ENCODE measurements around the gene PCDHGC5. TPM values are rescaled to one million over a fixed set of nuclear protein-coding genes. Genes with fewer than 3 reads are reported as not detected.

PCDHGC5 gene
- total and polyA plus RNA-seq, 8 donors = 0.09 to 0.98 (median 0.63) TPM

DNA sequence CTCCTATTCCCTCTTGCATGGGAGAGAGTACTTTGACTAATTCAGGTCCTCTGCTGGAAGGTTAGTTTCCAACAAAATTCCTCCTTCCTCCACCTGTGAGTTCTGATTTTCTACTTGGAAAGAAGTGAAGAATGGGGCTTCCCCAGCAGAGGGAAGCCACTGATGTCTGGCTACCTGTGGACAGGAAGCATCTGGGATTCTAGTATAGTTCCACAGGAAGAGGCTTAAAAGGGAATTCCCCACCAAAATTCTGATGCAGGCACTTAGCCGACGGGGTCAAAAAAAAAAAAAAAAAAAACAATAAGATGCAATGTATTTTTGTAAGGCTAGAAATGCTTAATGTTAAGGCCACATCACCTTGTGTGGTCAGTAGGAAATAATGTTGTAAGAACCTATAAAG lies 33.4 kb downstream of the PCDHGC5 start:
- FAIRE-seq (no peak), ATAC-seq (no peak), DNase-seq (no peak)
- no peaks in the 10 kb centered on the region for H3K27me3 ChIP-seq
- H3K4me3 ChIP-seq = no peak overlapping the region
- peak overlapping the region in 2 of 4 donors; percentile 51 to 58 for H3K27ac ChIP-seq
- TF ChIP-seq, protein P1, sequence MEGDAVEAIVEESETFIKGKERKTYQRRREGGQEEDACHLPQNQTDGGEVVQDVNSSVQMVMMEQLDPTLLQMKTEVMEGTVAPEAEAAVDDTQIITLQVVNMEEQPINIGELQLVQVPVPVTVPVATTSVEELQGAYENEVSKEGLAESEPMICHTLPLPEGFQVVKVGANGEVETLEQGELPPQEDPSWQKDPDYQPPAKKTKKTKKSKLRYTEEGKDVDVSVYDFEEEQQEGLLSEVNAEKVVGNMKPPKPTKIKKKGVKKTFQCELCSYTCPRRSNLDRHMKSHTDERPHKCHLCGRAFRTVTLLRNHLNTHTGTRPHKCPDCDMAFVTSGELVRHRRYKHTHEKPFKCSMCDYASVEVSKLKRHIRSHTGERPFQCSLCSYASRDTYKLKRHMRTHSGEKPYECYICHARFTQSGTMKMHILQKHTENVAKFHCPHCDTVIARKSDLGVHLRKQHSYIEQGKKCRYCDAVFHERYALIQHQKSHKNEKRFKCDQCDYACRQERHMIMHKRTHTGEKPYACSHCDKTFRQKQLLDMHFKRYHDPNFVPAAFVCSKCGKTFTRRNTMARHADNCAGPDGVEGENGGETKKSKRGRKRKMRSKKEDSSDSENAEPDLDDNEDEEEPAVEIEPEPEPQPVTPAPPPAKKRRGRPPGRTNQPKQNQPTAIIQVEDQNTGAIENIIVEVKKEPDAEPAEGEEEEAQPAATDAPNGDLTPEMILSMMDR (IDR thresholded peaks at IDR 0.05) = no peak
- intact Hi-C loops (cut with DNase I) = loop anchor here in 1 of 3 donors (10.0 kb wide), 1 partner anchor 108 kb away; the partner anchor contains the start of genes PCDHGA10 and PCDHGB7
- peaks cover 0 to 5% (median 0%) of the 10 kb centered on the region in 3 donors for H3K36me3 ChIP-seq
- 71 to 76% methylated on average over 2 of the region's 2 CpGs for WGBS, 2 donors
- H3K4me1 ChIP-seq = peaks cover 5 to 26% (median 11%) of the 10 kb centered on the region in 3 donors
- no peaks in the 10 kb centered on the region for H3K9me3 ChIP-seq

DNA sequence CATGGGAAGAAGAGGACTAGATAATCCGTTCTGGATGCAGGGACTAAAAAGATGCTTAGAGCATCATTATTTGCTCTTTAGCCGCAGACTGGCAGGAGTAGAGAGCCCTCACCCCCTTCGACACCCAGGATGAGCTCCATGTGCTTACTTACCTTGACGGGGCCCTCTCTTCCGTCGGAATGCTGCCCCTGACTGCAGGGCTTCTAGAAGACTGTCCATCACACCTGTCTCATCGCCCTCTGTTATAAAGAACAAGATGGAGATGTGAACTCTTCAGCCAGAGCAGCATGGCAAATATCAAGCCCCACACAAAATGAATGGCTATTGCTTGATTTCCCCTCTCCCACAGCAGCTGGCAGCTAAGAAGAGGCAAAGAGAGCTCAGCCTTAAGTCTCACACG lies 35.1 kb downstream of the PCDHGC5 start:
- DNase-seq (no peak), ATAC-seq (no peak), FAIRE-seq (no peak)
- 89 to 90% methylated on average over 8 of the region's 8 CpGs for WGBS, 2 donors
- intact Hi-C loops (cut with DNase I) = loop anchor here in 1 of 3 donors (10.0 kb wide), 1 partner anchor 109 kb away; the partner anchor contains the start of genes PCDHGA10 and PCDHGB7
- peaks cover 15 to 39% (median 25%) of the 10 kb centered on the region in 3 donors for H3K4me1 ChIP-seq
- H3K36me3 ChIP-seq = peaks cover 0 to 5% (median 0%) of the 10 kb centered on the region in 3 donors
- no peaks in the 10 kb centered on the region for H3K9me3 ChIP-seq
- H3K27me3 ChIP-seq = no peaks in the 10 kb centered on the region
- no peak overlapping the region for H3K27ac ChIP-seq
- TF ChIP-seq, protein P1 (IDR thresholded peaks at IDR 0.05) = no peak
- H3K4me3 ChIP-seq = no peak overlapping the region

DNA sequence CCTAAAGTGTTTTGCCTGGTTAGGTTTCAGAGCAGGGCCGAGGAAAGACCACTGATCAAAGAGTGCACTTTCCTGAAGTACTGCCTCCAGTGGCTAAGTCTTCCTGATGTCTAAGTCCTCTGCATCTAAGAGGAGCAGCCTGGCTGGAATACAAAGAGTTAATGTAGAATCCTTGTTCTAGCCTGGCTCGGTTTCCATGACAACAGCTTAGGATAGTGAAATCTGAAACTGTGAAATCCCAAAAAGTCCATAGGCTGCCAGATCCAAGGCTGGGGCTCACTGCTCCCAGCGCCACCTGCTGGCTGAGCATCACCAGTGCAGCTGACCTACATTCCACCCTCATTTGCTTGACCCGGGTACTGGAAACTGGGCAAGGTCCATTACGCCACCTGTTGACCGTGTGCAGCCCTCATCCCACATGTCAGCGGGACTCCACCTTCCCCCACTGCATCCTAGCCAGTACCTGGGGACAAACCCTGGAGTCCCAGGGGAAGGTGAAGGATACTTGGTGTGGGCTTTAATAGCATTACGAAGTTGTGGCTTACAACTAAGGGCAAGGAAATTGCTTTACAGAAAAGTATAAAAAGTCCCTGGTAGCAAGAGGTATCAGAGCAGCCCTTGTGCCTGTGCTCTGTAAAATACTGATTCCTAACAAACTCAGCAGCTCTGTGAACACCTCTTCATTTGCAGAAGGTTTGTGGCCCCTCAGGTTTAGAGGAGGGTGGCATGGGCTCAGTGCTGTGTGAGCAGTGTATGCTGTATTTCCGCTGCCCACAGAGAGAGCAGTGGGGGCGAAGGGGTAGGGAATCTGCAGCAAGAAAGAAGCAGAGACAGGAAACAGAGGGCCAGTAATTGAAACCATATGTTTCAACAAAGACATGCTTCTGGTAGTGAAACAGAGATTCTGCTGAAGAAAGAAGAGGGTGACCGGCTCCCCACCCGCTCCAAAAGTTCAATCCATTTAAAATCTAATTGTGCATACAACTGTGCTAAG lies 36.0 kb downstream of the PCDHGC5 start:
- DNase-seq (peak; percentile 82 to 89 (median 84)), FAIRE-seq (no peak), ATAC-seq (peak; percentile 76 to 90 (median 86))
- intact Hi-C loops (cut with DNase I) = loop anchor here in 1 of 3 donors (10.0 kb wide), 1 partner anchor 110 kb away; the partner anchor contains the start of genes PCDHGA10 and PCDHGB7
- H3K27me3 ChIP-seq = no peaks in the 10 kb centered on the region
- peaks cover 0 to 5% (median 0%) of the 10 kb centered on the region in 3 donors for H3K36me3 ChIP-seq
- peak overlapping the region in 2 of 4 donors; percentile 48 to 65 for H3K27ac ChIP-seq
- H3K4me1 ChIP-seq = peaks cover 23 to 43% (median 31%) of the 10 kb centered on the region in 3 donors
- no peak overlapping the region for H3K4me3 ChIP-seq
- TF ChIP-seq, protein P1 (IDR thresholded peaks at IDR 0.05) = peak; percentile 96 to 98 (median 98)
- WGBS, 2 donors = 42 to 45% methylated on average over 12 of the region's 12 CpGs
- no peaks in the 10 kb centered on the region for H3K9me3 ChIP-seq

DNA sequence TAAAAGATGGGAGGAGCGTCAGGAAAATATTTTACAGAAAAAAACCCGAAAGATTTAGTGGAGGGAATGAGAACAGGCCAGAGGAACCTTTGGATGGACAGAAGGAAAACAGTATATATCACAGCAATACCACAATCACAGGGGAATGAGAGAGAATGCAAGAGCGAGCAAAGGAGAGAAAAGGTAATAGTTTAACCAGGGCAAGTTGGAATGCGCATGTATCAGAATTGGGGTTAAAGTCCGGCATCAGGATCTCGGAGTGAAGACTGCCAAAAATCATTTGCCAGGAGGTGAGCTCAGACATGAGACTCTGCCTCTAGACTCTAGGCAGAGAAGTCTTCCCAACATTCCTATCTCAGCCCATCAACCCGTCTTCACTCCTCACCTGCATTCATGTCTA lies 36.8 kb downstream of the PCDHGC5 start:
- peaks cover 23 to 43% (median 31%) of the 10 kb centered on the region in 3 donors for H3K4me1 ChIP-seq
- peaks cover 0 to 5% (median 0%) of the 10 kb centered on the region in 3 donors for H3K36me3 ChIP-seq
- no peaks in the 10 kb centered on the region for H3K27me3 ChIP-seq
- peak overlapping the region in 1 of 4 donors; percentile 65 for H3K27ac ChIP-seq
- H3K4me3 ChIP-seq = no peak overlapping the region
- FAIRE-seq (no peak), ATAC-seq (peak in 3 of 4 donors; percentile 20 to 38 (median 37)), DNase-seq (peak in 1 of 6 donors; percentile 53)
- TF ChIP-seq, protein P1 (IDR thresholded peaks at IDR 0.05) = no peak
- H3K9me3 ChIP-seq = no peaks in the 10 kb centered on the region
- WGBS, 2 donors = 55 to 59% methylated on average over 7 of the region's 7 CpGs
- intact Hi-C loops (cut with DNase I) = loop anchor here in 1 of 3 donors (10.0 kb wide), 1 partner anchor 111 kb away; the partner anchor contains the start of genes PCDHGA10 and PCDHGB7

Data from pancreas (tissue), 10 donors.